ENCODE data around the gene SFXN1. TPM values are rescaled to one million over a fixed set of nuclear protein-coding genes. Genes with fewer than 3 reads are reported as not detected.

SFXN1 gene
- total and polyA plus RNA-seq, 8 donors = 4.3 to 18.1 (median 10.5) TPM

- no peaks in the 10 kb centered on the region for H3K4me1 ChIP-seq
- TF ChIP-seq CTCF (IDR thresholded peaks at IDR 0.05) = no peak
- intact Hi-C loops (cut with DNase I) = no loop called here
- H3K27ac ChIP-seq = no peak overlapping the region
- FAIRE-seq (no peak), ATAC-seq (no peak), DNase-seq (no peak)
- no peaks in the 10 kb centered on the region for H3K36me3 ChIP-seq
- H3K4me3 ChIP-seq = no peak overlapping the region
- 90 to 93% methylated on average over 9 of the region's 9 CpGs for WGBS, 2 donors
- peaks cover 0 to 9% (median 0%) of the 10 kb centered on the region in 4 donors for H3K27me3 ChIP-seq
- H3K9me3 ChIP-seq = no peaks in the 10 kb centered on the region
Measured at GRCh38 chr5:175558801-175559480, 80.6 kb downstream of the SFXN1 start.

GRCh38 chr5:175560011-175560410, 81.7 kb downstream of the SFXN1 start:
- Histone ChIP-seq H3K27ac (no peak overlapping the region), H3K4me1 (no peaks in the 10 kb centered on the region), H3K4me3 (no peak overlapping the region), H3K27me3 (peaks cover 0 to 5% (median 0%) of the 10 kb centered on the region in 4 donors), H3K9me3 (no peaks in the 10 kb centered on the region), H3K36me3 (no peaks in the 10 kb centered on the region)
- ATAC-seq = no peak
- 46 to 51% methylated on average over 2 of the region's 2 CpGs for WGBS, 2 donors
- FAIRE-seq = no peak
- TF ChIP-seq CTCF (IDR thresholded peaks at IDR 0.05) = no peak
- intact Hi-C loops (cut with DNase I) = no loop called here
- no peak for DNase-seq

GRCh38 chr5:175561085-175561484, 82.7 kb downstream of the SFXN1 start:
- H3K27ac ChIP-seq = no peak overlapping the region
- H3K9me3 ChIP-seq = no peaks in the 10 kb centered on the region
- no peaks in the 10 kb centered on the region for H3K36me3 ChIP-seq
- ATAC-seq (no peak), FAIRE-seq (no peak), DNase-seq (no peak)
- intact Hi-C loops (cut with DNase I) = no loop called here
- H3K4me3 ChIP-seq = no peak overlapping the region
- 54% methylated on average over 5 of the region's 5 CpGs for WGBS, 2 donors
- peaks cover 0 to 5% (median 0%) of the 10 kb centered on the region in 4 donors for H3K27me3 ChIP-seq
- TF ChIP-seq CTCF (IDR thresholded peaks at IDR 0.05) = no peak
- no peaks in the 10 kb centered on the region for H3K4me1 ChIP-seq

GRCh38 chr5:175564716-175565115, 86.4 kb downstream of the SFXN1 start:
- DNase-seq (no peak), FAIRE-seq (no peak), ATAC-seq (no peak)
- intact Hi-C loops (cut with DNase I) = no loop called here
- H3K4me3 ChIP-seq = no peak overlapping the region
- WGBS, 2 donors = 19 to 32% methylated on average over 1 of the region's 1 CpG
- no peak overlapping the region for H3K27ac ChIP-seq
- no peaks in the 10 kb centered on the region for H3K9me3 ChIP-seq
- H3K36me3 ChIP-seq = no peaks in the 10 kb centered on the region
- peaks cover 0 to 5% (median 0%) of the 10 kb centered on the region in 4 donors for H3K27me3 ChIP-seq
- no peaks in the 10 kb centered on the region for H3K4me1 ChIP-seq
- no peak for TF ChIP-seq CTCF (IDR thresholded peaks at IDR 0.05)

- ATAC-seq = no peak
- no peak for DNase-seq
- Histone ChIP-seq H3K27me3 (peaks cover 0 to 5% (median 0%) of the 10 kb centered on the region in 4 donors), H3K4me1 (no peaks in the 10 kb centered on the region), H3K9me3 (no peaks in the 10 kb centered on the region), H3K36me3 (no peaks in the 10 kb centered on the region), H3K4me3 (no peak overlapping the region), H3K27ac (no peak overlapping the region)
- no peak for TF ChIP-seq CTCF (IDR thresholded peaks at IDR 0.05)
- intact Hi-C loops (cut with DNase I) = no loop called here
- FAIRE-seq = no peak
- 61 to 78% methylated on average over 2 of the region's 2 CpGs for WGBS, 2 donors
Measured at GRCh38 chr5:175566697-175567096, 88.3 kb downstream of the SFXN1 start.
